Stomach (tissue), 9 donors: ENCODE measurements around the gene DMP1. TPM values are rescaled to one million over a fixed set of nuclear protein-coding genes. Genes with fewer than 3 reads are reported as not detected.

Experiments
- DNase-seq, 2 donors: peaks; one replicate each; pipeline versions ENCODE4 v3.0.0 to v3.0.0-alpha.2; 2013 to 2019
- H3K27ac ChIP-seq, 5 donors: fragments of 200-600 bp in 4 of 5; sonication (generic) in 4 of 5; one replicate each; pipeline ENCODE4 v1.5.1; 2013 to 2019; ENCODE audit warnings: mild to moderate bottlenecking in 1 of 5, moderate library complexity in 1 of 5
- H3K27me3 ChIP-seq, 3 donors: fragments of 200-600 bp; sonication (generic); one replicate each; pipeline ENCODE4 v1.5.1; 2017 to 2019; ENCODE audit warnings: mixed run types in 1 of 3
- H3K36me3 ChIP-seq, 4 donors: fragments of 200-600 bp; sonication (generic); 1 replicate in 3 of 4; 2 replicates in 1 of 4; pipeline ENCODE4 v1.5.1; 2016 to 2019
- H3K4me1 ChIP-seq, 4 donors: fragments of 200-600 bp; sonication (generic); one replicate each; pipeline ENCODE4 v1.5.1; 2016 to 2019
- H3K4me3 ChIP-seq, 4 donors: fragments of 200-600 bp; sonication (generic) in 3 of 4; one replicate each; pipeline ENCODE4 v1.5.1; 2016 to 2019; ENCODE audit warnings: mild to moderate bottlenecking in 1 of 4
- H3K9me3 ChIP-seq, 4 donors: fragments of 200-600 bp; sonication (generic); one replicate each; pipeline ENCODE4 v1.5.1; 2016 to 2019
- EP300 ChIP-seq: sonication (generic); formaldehyde crosslinking; IDR thresholded peaks from one replicate; pipeline ENCODE4 v1.6.1; 2017; ENCODE audit warnings: antibody characterized with exemption
- POLR2A ChIP-seq, 4 donors: fragments of 450-650 bp; IDR thresholded peaks; one replicate each; pipeline ENCODE4 v1.6.1; 2016; ENCODE audit warnings: antibody characterized with exemption in 4 of 4, control low read depth in 2 of 4, mild to moderate bottlenecking in 1 of 4, moderate library complexity in 1 of 4
- POLR2AphosphoS5 ChIP-seq, 3 donors: sonication (generic); formaldehyde crosslinking; IDR thresholded peaks; one replicate each; pipeline ENCODE4 v1.6.1; 2016; ENCODE audit warnings: antibody characterized with exemption in 3 of 3
- WGBS, 5 donors: extraction: QIAGEN DNeasy Blood & Tissue Kit in 3 of 5; methylation state at CpG; one replicate each; pipeline versions ENCODE4 v1.1.5 to v1.1.7; 2013 to 2018; 5-methylcytosine and 5-hydroxymethylcytosine counted together
- intact Hi-C: fragments of 100-400 bp; cut with DNase I; formaldehyde crosslinking; loops from one replicate; pipeline ENCODE4 v1.15.1; 2023; ENCODE audit warnings: low total_unique reads
- polyA plus RNA-seq, 3 donors: library from polyadenylated mRNA; stranded (reverse); fragments of 200-250 nt; gene quantifications; one replicate each; pipeline ENCODE4 v1.2.3, GENCODE V29; 2013
- total RNA-seq, 5 donors: library from RNA; depleted of rRNA; stranded (reverse); fragments of >200 nt; gene quantifications; one replicate each; pipeline versions ENCODE4 v1.1.0 to v1.2.3, GENCODE V29; 2014 to 2016
- TF ChIP-seq, protein P1 (sequence below), 7 experiments: fragments of 450-650 bp in 4 of 7; fragments of 200-600 bp in 3 of 7; sonication (generic) in 3 of 7; IDR thresholded peaks; one replicate each; pipeline ENCODE4 v1.5.1; 2016 to 2019; ENCODE audit warnings: antibody characterized with exemption in 7 of 7, control low read depth in 2 of 7, mild to moderate bottlenecking in 1 of 7
- donor health status: healthy with polysubstance abuse.
- donor health status: Bipolar disorder and iron deficiency.
- donor health status: healthy.

Gene DMP1
- total and polyA plus RNA-seq, 8 donors, result not detected

DNA sequence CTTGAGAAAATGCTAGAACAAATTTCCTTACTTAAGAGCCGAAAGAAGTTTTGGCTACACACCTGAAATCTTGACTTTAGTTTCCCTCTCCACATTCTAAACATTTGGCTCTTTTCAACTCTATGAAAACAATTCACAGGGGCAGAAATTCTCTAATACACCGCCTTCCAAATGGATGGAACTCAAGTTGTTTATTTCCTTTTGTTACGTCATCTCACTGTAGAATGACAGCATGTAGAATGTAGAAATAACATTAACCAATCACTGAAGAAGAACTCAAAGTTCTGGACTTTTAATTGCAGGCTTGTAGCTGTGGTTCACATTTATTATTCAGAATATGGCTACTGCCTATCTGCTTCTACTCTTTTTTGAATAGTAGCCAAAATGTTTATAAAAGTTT is 1.9 kb downstream of the DMP1 start:
- Histone ChIP-seq H3K9me3 (no peaks in the 10 kb centered on the region), H3K36me3 (no peaks in the 10 kb centered on the region), H3K4me3 (no peak overlapping the region), H3K27ac (no peak overlapping the region), H3K4me1 (no peaks in the 10 kb centered on the region), H3K27me3 (no peaks in the 10 kb centered on the region)
- no peak for TF ChIP-seq POLR2AphosphoS5 (IDR thresholded peaks at IDR 0.05)
- intact Hi-C loops, result no loop called here
- DNase-seq, result no peak
- 82 to 90% (median 88%) methylated on average over 3 of the region's 3 CpGs for WGBS, 5 donors

DNA sequence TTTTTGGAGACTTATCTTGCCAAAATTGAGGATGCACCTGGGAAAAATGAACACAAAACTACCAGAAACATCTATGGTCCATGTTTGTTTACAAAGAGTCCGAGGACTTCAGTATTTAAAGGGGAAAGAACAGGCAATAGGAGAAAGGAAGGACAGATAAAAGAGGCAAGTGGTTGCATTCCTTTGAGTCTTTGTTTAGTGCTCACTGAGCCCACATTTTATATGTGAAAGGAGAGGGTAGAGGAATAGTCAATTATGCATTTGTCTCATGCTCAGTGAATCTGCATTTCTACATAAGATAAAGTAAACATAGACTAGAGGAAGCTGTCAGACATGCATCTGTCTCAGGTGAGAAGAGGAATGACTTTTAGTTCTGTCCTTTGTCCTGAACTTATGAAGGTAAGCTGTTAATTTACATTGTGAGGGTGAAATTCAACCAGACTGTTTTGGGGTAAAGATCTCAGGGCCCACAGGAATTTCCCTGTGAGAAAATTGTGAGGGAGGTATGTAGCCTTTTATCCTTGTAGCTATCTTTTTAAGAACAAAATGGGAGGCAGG is 4.5 kb downstream of the DMP1 start:
- Histone ChIP-seq H3K4me1 (peaks cover 0 to 7% (median 3%) of the 10 kb centered on the region in 4 donors), H3K36me3 (no peaks in the 10 kb centered on the region), H3K4me3 (no peak overlapping the region), H3K27me3 (no peaks in the 10 kb centered on the region), H3K27ac (no peak overlapping the region), H3K9me3 (no peaks in the 10 kb centered on the region)
- no peak for TF ChIP-seq POLR2A (IDR thresholded peaks at IDR 0.05)
- no peak for TF ChIP-seq POLR2AphosphoS5 (IDR thresholded peaks at IDR 0.05)
- TF ChIP-seq, protein P1, sequence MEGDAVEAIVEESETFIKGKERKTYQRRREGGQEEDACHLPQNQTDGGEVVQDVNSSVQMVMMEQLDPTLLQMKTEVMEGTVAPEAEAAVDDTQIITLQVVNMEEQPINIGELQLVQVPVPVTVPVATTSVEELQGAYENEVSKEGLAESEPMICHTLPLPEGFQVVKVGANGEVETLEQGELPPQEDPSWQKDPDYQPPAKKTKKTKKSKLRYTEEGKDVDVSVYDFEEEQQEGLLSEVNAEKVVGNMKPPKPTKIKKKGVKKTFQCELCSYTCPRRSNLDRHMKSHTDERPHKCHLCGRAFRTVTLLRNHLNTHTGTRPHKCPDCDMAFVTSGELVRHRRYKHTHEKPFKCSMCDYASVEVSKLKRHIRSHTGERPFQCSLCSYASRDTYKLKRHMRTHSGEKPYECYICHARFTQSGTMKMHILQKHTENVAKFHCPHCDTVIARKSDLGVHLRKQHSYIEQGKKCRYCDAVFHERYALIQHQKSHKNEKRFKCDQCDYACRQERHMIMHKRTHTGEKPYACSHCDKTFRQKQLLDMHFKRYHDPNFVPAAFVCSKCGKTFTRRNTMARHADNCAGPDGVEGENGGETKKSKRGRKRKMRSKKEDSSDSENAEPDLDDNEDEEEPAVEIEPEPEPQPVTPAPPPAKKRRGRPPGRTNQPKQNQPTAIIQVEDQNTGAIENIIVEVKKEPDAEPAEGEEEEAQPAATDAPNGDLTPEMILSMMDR (IDR thresholded peaks at IDR 0.05), result no peak
- no peak for TF ChIP-seq EP300
- DNase-seq, result no peak
- intact Hi-C loops, result no loop called here
- WGBS, 5 donors, result 39 to 59% (median 52%) methylated on average over 1 of the region's 1 CpG

DNA sequence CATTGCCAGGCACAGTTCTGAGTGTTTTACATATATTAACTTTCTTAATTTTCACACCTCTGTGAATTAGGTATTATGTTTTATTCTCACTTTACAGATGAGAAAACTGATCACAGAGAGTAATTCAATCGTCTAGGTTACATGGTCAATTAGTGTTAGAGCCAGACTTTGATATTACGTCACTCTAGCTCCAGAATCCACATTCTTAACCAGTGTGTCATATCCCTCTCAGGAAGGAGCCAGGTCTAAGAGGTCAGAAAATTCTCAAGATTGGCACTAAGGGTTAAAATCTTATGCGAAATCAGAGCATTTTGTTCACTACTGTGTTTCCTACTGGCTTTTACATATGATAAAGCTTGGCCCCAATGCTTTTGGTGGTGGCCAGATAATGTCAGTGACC is 7.4 kb downstream of the DMP1 start:
- no peak overlapping the region for H3K27ac ChIP-seq
- TF ChIP-seq POLR2A (IDR thresholded peaks at IDR 0.05) (no peak), EP300 (no peak), POLR2AphosphoS5 (IDR thresholded peaks at IDR 0.05) (no peak)
- no peak for DNase-seq
- no peaks in the 10 kb centered on the region for H3K9me3 ChIP-seq
- no peaks in the 10 kb centered on the region for H3K36me3 ChIP-seq
- no peaks in the 10 kb centered on the region for H3K27me3 ChIP-seq
- 70 to 87% (median 76%) methylated on average over 3 of the region's 3 CpGs for WGBS, 5 donors
- peaks cover 0 to 10% (median 4%) of the 10 kb centered on the region in 4 donors for H3K4me1 ChIP-seq
- no peak overlapping the region for H3K4me3 ChIP-seq
- intact Hi-C loops, result no loop called here

DNA sequence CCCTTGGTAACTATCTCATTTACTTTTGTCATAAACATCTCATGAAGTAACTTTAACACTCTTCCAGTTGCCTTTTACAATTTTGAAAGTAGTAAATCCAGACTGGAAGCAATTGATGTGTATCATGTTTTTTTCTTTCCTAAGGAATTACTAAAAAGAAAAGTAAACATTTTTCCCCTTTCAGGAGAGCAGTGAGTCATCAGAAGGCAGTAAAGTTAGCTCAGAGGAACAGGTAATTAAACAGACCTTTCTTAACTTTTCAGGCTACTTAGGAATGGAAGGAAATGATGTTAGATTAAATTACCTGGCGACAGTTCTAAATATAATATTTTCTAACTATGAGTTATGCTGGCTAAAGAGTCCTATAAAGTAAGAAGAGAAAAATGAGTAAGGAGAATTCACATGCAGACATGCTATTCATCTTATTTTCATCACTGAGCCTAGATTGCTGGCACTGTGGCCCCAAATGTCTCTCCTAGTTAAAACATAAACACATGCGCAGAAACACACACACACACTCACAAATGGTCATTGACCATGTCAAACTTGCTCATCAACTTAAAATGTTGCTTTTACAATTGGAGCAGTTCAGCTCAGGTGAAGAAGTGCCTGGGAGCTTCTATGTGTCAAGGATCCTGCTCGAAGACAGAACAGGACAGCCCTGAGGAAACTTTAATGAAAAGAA is 9.3 kb downstream of the DMP1 start:
- Histone ChIP-seq H3K27me3 (no peaks in the 10 kb centered on the region), H3K9me3 (no peaks in the 10 kb centered on the region), H3K27ac (no peak overlapping the region), H3K4me1 (peaks cover 0 to 10% (median 4%) of the 10 kb centered on the region in 4 donors), H3K36me3 (no peaks in the 10 kb centered on the region), H3K4me3 (no peak overlapping the region)
- 52 to 66% (median 60%) methylated on average over 3 of the region's 3 CpGs for WGBS, 5 donors
- no peak for DNase-seq
- intact Hi-C loops, result no loop called here
- TF ChIP-seq POLR2AphosphoS5 (IDR thresholded peaks at IDR 0.05) (no peak), POLR2A (IDR thresholded peaks at IDR 0.05) (no peak), EP300 (no peak)
- TF ChIP-seq, protein P1 (IDR thresholded peaks at IDR 0.05), result no peak

DNA sequence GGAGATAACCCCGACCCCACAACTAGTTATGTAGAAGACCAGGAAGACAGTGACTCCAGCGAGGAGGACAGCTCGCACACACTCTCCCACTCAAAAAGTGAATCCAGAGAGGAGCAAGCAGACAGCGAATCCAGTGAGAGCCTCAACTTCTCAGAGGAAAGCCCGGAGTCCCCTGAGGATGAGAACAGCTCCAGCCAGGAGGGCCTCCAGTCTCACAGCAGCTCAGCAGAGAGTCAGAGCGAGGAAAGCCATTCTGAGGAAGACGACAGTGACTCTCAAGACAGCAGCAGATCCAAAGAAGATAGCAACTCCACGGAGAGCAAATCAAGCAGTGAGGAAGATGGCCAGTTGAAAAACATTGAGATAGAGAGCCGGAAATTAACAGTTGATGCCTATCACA is 12.8 kb downstream of the DMP1 start:
- no peak overlapping the region for H3K27ac ChIP-seq
- no peak for TF ChIP-seq EP300
- no peak for TF ChIP-seq POLR2A (IDR thresholded peaks at IDR 0.05)
- no peak for TF ChIP-seq POLR2AphosphoS5 (IDR thresholded peaks at IDR 0.05)
- TF ChIP-seq, protein P1 (IDR thresholded peaks at IDR 0.05), result no peak
- H3K9me3 ChIP-seq, result no peaks in the 10 kb centered on the region
- 84 to 91% (median 87%) methylated on average over 9 of the region's 9 CpGs for WGBS, 5 donors
- intact Hi-C loops, result no loop called here
- no peak overlapping the region for H3K4me3 ChIP-seq
- peaks cover 0 to 10% (median 4%) of the 10 kb centered on the region in 4 donors for H3K4me1 ChIP-seq
- no peaks in the 10 kb centered on the region for H3K27me3 ChIP-seq
- no peak for DNase-seq
- no peaks in the 10 kb centered on the region for H3K36me3 ChIP-seq
